ENCODE results near the gene PPP2R3C.

DNA sequence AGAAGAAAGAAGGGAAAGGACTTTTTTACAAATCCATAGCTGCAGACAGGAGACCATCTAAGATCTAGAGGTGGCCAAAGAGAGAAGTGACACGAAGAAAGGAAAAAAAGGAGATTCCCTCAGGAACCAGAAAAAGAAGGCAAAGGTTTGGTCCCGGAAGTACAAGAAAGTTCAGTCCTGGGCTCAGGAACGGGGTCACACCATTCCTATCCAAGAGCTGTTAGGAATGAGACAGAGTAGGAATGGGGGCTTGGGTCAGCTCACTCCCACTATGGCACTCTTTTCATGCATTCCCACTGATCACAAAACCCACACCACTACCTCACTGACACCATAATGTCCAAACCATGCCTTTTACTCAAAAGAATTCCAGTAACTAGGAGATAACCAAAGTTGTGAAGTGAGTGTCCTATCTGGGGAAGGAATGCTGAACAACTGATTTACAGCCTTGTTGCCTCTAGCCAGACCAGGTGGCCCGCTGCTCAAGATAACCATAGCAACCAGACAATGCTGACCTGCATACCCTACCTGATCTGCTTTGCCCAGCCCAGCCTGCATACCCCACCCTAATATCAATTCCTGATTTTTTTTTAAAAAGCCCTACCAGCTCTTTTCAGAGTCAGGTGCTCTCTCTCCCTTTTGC is 8.4 kb downstream of the PPP2R3C start:
- TF ChIP-seq, protein P1, sequence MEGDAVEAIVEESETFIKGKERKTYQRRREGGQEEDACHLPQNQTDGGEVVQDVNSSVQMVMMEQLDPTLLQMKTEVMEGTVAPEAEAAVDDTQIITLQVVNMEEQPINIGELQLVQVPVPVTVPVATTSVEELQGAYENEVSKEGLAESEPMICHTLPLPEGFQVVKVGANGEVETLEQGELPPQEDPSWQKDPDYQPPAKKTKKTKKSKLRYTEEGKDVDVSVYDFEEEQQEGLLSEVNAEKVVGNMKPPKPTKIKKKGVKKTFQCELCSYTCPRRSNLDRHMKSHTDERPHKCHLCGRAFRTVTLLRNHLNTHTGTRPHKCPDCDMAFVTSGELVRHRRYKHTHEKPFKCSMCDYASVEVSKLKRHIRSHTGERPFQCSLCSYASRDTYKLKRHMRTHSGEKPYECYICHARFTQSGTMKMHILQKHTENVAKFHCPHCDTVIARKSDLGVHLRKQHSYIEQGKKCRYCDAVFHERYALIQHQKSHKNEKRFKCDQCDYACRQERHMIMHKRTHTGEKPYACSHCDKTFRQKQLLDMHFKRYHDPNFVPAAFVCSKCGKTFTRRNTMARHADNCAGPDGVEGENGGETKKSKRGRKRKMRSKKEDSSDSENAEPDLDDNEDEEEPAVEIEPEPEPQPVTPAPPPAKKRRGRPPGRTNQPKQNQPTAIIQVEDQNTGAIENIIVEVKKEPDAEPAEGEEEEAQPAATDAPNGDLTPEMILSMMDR (conservative IDR thresholded peaks at IDR 0.05; ENCODE audit: low read depth, low read length) = no peak
- no peak for TF ChIP-seq EZH2 (IDR thresholded peaks at IDR 0.05; ENCODE audit: borderline replicate concordance, low read depth, low read length, poor library complexity, severe bottlenecking)

Data from A673 (cell line).